Measurements from ENCODE around the gene CENPW. TPM values are rescaled to one million over a fixed set of nuclear protein-coding genes. Genes with fewer than 3 reads are reported as not detected.

The CENPW gene
- total and polyA plus RNA-seq, 9 of the 15 experiments (the other 6 are each of a cell fraction or from before 2014, with no cell fraction given), result 48.7 to 285 (median 82.8) TPM

DNA sequence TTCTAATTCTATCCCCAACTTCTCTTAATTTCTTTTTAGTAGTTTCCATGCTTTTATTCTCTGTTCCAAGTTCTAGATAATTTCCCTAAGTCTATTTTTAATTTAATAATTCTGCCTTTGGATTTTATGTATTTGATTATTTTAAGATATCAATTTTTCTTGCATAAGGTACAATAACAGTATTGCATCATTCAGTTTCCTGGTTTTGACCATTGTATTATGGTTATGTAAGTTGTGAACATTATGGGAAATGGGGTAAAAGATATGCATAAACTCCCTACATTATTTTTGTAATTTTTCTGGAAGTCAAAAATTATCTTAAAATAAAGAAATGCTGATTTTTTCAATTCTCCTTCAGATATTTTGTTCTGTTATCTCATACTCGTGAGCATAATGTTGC is 21.1 kb upstream of the CENPW start:
- ATAC-seq, result no peak
- Histone ChIP-seq H2AFZ (ENCODE audit: low read depth, low read length) (no peak overlapping the region), H4K20me1 (replicated peaks; ENCODE audit: control insufficient read depth, insufficient read depth, low read length) (no peaks in the 10 kb centered on the region), H3K79me2 (ENCODE audit: control insufficient read depth, insufficient read depth, low read length) (no peaks in the 10 kb centered on the region), H3K9ac (ENCODE audit: insufficient read depth in 1 of 2, low read depth in 2 of 2, low read length in 2 of 2) (no peak overlapping the region), H3K4me3 (no peak overlapping the region), H3K4me2 (ENCODE audit: insufficient read depth, low read length) (no peak overlapping the region), H3K27me3 (ENCODE audit: control insufficient read depth in 2 of 2, insufficient read depth in 2 of 2, low read length in 2 of 2) (no peaks in the 10 kb centered on the region), H3K36me3 (ENCODE audit: control insufficient read depth, insufficient read depth, low read length) (no peaks in the 10 kb centered on the region), H3K4me1 (replicated peaks in 1 of 2; ENCODE audit: control insufficient read depth in 2 of 2, insufficient read depth in 2 of 2, low read length in 2 of 2) (no peaks in the 10 kb centered on the region), H3K9me1 (ENCODE audit: control insufficient read depth, insufficient read depth, low read length) (no peaks in the 10 kb centered on the region), H3K9me3 (replicated peaks; ENCODE audit: control insufficient read depth, insufficient read depth, low read depth, low read length) (no peaks in the 10 kb centered on the region), H3K27ac (ENCODE audit: extremely low read depth, low read depth, low read length) (no peak overlapping the region)
- intact Hi-C loops (cut with micrococcal nuclease), result loop anchor here (10.0 kb wide), 1 partner anchor 144 kb away; no protein-coding TSS in a partner anchor
- WGBS (ENCODE audit: insufficient coverage, low coverage, missing lambda C conversion rate), result 8% methylated on average over 1 of the region's 1 CpG
- BruUV-seq (replicated peaks), result no TSS peak
- ChIA-PET CTCF (ENCODE audit: low intra/inter-chr PET ratio) (no interaction called here), POLR2A (no interaction called here)
- TF ChIP-seq CEBPB (tag; IDR thresholded peaks at IDR 0.05) (peak; percentile 43), NELFE (IDR thresholded peaks at IDR 0.05; ENCODE audit: insufficient read depth, insufficient read length) (no peak), NCOR1 (IDR thresholded peaks at IDR 0.05) (no peak), THRAP3 (IDR thresholded peaks at IDR 0.05; ENCODE audit: borderline replicate concordance) (no peak), CEBPG (CRISPR knock-in tag; IDR thresholded peaks at IDR 0.05) (no peak), CEBPG (tag; conservative IDR thresholded peaks at IDR 0.05 in 1 of 2, IDR thresholded peaks at IDR 0.05 in 1 of 2) (peak; percentile 62 to 83), U2AF2 (optimal IDR thresholded peaks at IDR 0.05; ENCODE audit: low read depth, low read length) (no peak), ZSCAN32 (CRISPR knock-in tag; IDR thresholded peaks at IDR 0.05) (0 out of 2 replicates have a peak, but pooled peaks have one; percentile 31), TSC22D4 (tag; IDR thresholded peaks at IDR 0.05) (no peak), NFIX (CRISPR knock-in tag; IDR thresholded peaks at IDR 0.05; ENCODE audit: low read depth) (no peak)
- TF ChIP-seq, protein P1, sequence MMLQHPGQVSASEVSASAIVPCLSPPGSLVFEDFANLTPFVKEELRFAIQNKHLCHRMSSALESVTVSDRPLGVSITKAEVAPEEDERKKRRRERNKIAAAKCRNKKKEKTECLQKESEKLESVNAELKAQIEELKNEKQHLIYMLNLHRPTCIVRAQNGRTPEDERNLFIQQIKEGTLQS (IDR thresholded peaks at IDR 0.05), result peak; percentile 72
- TF ChIP-seq, protein P1 (CRISPR knock-in tag; conservative IDR thresholded peaks at IDR 0.05), result no peak
- TF ChIP-seq, protein P2, sequence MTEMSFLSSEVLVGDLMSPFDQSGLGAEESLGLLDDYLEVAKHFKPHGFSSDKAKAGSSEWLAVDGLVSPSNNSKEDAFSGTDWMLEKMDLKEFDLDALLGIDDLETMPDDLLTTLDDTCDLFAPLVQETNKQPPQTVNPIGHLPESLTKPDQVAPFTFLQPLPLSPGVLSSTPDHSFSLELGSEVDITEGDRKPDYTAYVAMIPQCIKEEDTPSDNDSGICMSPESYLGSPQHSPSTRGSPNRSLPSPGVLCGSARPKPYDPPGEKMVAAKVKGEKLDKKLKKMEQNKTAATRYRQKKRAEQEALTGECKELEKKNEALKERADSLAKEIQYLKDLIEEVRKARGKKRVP (CRISPR knock-in tag; IDR thresholded peaks at IDR 0.05), result 0 out of 2 replicates have a peak, but pooled peaks have one; percentile 48
- no peak for FAIRE-seq
- in situ Hi-C loops (cut with MboI), result no loop called here
- no peak for DNase-seq (ENCODE audit: extremely low read depth in 1 of 4, low spot score in 3 of 4)

Measured in K562 (cell line).